Measurements from ENCODE around the gene ARSI.
A peak's percentile ranks its signal among the peaks of the same experiment; 100 is the strongest.

The ARSI gene

DNA sequence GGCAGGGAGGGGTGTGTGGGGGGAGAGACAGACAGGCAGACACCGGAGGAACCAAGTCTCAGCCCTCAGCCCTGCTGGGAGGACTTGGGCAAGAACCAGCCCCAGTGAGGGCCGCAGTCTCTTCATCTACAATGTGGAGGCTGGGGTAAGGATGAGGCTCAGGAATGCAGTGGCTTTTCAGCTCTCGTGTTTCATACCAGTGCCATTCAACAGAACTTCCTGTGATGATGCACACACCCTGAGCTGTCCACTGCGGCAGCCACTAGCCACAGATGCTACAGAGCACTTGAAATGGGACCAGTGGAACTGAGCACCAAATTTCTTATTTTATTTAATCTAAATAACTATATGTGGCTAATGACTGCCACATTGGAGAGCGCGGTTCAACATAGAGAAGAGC lies 23.8 kb downstream of the ARSI start:
- Histone ChIP-seq H3K4me1 (ENCODE audit: control insufficient read depth, insufficient read depth, low read length) (no peaks in the 10 kb centered on the region), H3K4me3 (ENCODE audit: low read depth, low read length) (no peak overlapping the region), H3K9me3 (ENCODE audit: control insufficient read depth, insufficient read depth, low read depth, low read length) (no peaks in the 10 kb centered on the region), H3K27ac (ENCODE audit: extremely low read depth, low read depth, low read length) (no peak overlapping the region), H3K36me3 (ENCODE audit: control insufficient read depth in 2 of 2, insufficient read depth in 1 of 2, low read length in 2 of 2) (no peaks in the 10 kb centered on the region)
- TF ChIP-seq ZNF514 (tag by site-specific recombination; IDR thresholded peaks at IDR 0.05) (no peak), ZBTB17 (tag by site-specific recombination; IDR thresholded peaks at IDR 0.05) (no peak), ZNF555 (tag by site-specific recombination; conservative IDR thresholded peaks at IDR 0.05) (no peak), ZNF510 (tag by site-specific recombination; IDR thresholded peaks at IDR 0.05; ENCODE audit: insufficient replicate concordance) (no peak), ZNF501 (tag by site-specific recombination; IDR thresholded peaks at IDR 0.05) (no peak), RBAK (tag by site-specific recombination; IDR thresholded peaks at IDR 0.05) (no peak), KLF16 (tag by site-specific recombination; IDR thresholded peaks at IDR 0.05) (no peak), ZNF843 (tag by site-specific recombination; IDR thresholded peaks at IDR 0.05) (no peak)
- TF ChIP-seq, protein P1, sequence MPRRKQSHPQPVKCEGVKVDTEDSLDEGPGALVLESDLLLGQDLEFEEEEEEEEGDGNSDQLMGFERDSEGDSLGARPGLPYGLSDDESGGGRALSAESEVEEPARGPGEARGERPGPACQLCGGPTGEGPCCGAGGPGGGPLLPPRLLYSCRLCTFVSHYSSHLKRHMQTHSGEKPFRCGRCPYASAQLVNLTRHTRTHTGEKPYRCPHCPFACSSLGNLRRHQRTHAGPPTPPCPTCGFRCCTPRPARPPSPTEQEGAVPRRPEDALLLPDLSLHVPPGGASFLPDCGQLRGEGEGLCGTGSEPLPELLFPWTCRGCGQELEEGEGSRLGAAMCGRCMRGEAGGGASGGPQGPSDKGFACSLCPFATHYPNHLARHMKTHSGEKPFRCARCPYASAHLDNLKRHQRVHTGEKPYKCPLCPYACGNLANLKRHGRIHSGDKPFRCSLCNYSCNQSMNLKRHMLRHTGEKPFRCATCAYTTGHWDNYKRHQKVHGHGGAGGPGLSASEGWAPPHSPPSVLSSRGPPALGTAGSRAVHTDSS (tag by site-specific recombination; IDR thresholded peaks at IDR 0.05) = no peak
- TF ChIP-seq, protein P2, sequence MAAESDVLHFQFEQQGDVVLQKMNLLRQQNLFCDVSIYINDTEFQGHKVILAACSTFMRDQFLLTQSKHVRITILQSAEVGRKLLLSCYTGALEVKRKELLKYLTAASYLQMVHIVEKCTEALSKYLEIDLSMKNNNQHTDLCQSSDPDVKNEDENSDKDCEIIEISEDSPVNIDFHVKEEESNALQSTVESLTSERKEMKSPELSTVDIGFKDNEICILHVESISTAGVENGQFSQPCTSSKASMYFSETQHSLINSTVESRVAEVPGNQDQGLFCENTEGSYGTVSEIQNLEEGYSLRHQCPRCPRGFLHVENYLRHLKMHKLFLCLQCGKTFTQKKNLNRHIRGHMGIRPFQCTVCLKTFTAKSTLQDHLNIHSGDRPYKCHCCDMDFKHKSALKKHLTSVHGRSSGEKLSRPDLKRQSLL (tag by site-specific recombination; IDR thresholded peaks at IDR 0.05) = no peak
- TF ChIP-seq, protein P3, sequence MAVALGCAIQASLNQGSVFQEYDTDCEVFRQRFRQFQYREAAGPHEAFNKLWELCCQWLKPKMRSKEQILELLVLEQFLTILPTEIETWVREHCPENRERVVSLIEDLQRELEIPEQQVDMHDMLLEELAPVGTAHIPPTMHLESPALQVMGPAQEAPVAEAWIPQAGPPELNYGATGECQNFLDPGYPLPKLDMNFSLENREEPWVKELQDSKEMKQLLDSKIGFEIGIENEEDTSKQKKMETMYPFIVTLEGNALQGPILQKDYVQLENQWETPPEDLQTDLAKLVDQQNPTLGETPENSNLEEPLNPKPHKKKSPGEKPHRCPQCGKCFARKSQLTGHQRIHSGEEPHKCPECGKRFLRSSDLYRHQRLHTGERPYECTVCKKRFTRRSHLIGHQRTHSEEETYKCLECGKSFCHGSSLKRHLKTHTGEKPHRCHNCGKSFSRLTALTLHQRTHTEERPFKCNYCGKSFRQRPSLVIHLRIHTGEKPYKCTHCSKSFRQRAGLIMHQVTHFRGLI (tag by site-specific recombination; IDR thresholded peaks at IDR 0.05) = no peak
- ChIA-PET CTCF (no interaction called here), POLR2A (no interaction called here)

DNA sequence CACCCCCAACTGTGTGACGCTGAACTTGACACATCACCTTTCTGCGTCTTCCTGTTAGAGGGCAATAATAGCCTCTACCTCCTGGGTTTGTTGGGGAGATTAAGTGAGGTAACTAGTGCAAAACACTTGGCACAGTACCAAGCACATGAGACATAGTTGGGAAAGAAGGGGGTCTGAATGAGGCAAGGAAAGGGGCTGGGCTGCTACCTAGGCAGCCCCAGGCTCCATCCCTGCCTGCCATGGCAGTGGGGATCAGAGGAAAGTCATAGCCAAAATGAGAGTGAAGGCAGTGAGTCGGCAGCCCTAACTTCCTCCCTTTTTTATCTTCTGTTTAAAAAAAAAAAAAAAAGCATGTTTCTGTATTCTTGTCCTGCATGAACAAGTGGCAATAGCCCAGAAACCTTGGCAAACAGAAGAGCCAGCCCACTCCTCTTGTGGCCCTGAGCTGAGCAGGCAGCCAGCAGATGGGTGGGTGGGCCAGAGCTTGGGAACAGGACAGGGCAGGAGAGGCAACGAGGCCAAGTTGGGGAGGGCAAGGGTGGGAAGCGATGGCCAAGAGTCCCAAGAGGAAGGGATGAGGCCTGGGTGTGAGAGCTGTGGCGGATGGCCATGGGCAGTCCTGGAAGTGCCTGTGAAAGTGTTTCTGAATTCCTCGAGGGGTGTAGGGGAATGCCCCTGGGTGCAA lies 24.5 kb downstream of the ARSI start:
- no peak for TF ChIP-seq ZNF548 (tag by site-specific recombination; IDR thresholded peaks at IDR 0.05)
- 0 out of 2 replicates have a peak, but pooled peaks have one; percentile 13 for TF ChIP-seq ZFHX2 (tag by site-specific recombination; conservative IDR thresholded peaks at IDR 0.05)
- no peak for TF ChIP-seq ZNF354C (tag by site-specific recombination; IDR thresholded peaks at IDR 0.05; ENCODE audit: borderline replicate concordance, low read depth)
- TF ChIP-seq ZIC2 (tag by site-specific recombination; IDR thresholded peaks at IDR 0.05) = peak; percentile 25; the same call in 1 of the 2 replicates
- Histone ChIP-seq H3K9me3 (ENCODE audit: control insufficient read depth, insufficient read depth, low read depth, low read length) (no peaks in the 10 kb centered on the region), H3K27ac (ENCODE audit: extremely low read depth, low read depth, low read length) (no peak overlapping the region), H3K4me3 (ENCODE audit: low read depth, low read length) (no peak overlapping the region), H3K4me1 (ENCODE audit: control insufficient read depth, insufficient read depth, low read length) (no peaks in the 10 kb centered on the region), H3K36me3 (ENCODE audit: control insufficient read depth in 2 of 2, insufficient read depth in 1 of 2, low read length in 2 of 2) (no peaks in the 10 kb centered on the region)
- POLR2A ChIA-PET = interaction anchor here (0.8 kb wide), 1 partner anchor 10 kb away, joined by 3 read pairs; no protein-coding TSS in a partner anchor
- CTCF ChIA-PET = interaction anchor here (10.4 kb wide), 1 partner anchor 72 kb away, joined by 97 read pairs; no protein-coding TSS in a partner anchor

DNA sequence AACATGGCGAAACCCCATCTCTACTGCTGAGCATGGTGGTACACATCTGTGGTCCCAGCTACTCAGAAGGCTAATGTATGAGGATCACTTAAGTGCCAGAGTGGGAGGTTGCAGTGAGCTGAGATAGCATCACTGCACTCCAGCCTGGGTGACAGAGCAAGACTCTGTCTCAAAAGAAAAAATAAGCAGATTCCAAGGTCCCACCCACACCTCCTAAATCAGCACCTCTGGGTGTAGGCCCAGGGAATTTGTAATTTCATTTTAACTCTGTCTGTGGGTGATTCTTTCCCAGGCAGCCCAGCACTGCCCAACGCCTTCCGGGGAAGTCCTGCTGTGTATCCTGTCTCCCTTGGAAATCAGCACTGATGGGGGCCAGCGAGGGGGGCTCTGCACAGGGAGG lies 25.7 kb downstream of the ARSI start:
- H3K36me3 ChIP-seq (ENCODE audit: control insufficient read depth in 2 of 2, insufficient read depth in 1 of 2, low read length in 2 of 2) = no peaks in the 10 kb centered on the region
- no peaks in the 10 kb centered on the region for H3K4me1 ChIP-seq (ENCODE audit: control insufficient read depth, insufficient read depth, low read length)
- no peak overlapping the region for H3K27ac ChIP-seq (ENCODE audit: extremely low read depth, low read depth, low read length)
- H3K9me3 ChIP-seq (ENCODE audit: control insufficient read depth, insufficient read depth, low read depth, low read length) = no peaks in the 10 kb centered on the region
- no peak overlapping the region for H3K4me3 ChIP-seq (ENCODE audit: low read depth, low read length)
- POLR2A ChIA-PET = interaction anchor here (0.8 kb wide), 1 partner anchor 9 kb away, joined by 3 read pairs; no protein-coding TSS in a partner anchor
- TF ChIP-seq, protein P4, sequence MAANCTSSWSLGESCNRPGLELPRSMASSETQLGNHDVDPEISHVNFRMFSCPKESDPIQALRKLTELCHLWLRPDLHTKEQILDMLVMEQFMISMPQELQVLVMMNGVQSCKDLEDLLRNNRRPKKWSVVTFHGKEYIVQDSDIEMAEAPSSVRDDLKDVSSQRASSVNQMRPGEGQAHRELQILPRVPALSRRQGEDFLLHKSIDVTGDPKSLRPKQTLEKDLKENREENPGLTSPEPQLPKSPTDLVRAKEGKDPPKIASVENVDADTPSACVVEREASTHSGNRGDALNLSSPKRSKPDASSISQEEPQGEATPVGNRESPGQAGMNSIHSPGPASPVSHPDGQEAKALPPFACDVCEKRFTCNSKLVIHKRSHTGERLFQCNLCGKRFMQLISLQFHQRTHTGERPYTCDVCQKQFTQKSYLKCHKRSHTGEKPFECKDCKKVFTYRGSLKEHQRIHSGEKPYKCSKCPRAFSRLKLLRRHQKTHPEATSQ (tag by site-specific recombination; IDR thresholded peaks at IDR 0.05) = no peak
- TF ChIP-seq, protein P5, sequence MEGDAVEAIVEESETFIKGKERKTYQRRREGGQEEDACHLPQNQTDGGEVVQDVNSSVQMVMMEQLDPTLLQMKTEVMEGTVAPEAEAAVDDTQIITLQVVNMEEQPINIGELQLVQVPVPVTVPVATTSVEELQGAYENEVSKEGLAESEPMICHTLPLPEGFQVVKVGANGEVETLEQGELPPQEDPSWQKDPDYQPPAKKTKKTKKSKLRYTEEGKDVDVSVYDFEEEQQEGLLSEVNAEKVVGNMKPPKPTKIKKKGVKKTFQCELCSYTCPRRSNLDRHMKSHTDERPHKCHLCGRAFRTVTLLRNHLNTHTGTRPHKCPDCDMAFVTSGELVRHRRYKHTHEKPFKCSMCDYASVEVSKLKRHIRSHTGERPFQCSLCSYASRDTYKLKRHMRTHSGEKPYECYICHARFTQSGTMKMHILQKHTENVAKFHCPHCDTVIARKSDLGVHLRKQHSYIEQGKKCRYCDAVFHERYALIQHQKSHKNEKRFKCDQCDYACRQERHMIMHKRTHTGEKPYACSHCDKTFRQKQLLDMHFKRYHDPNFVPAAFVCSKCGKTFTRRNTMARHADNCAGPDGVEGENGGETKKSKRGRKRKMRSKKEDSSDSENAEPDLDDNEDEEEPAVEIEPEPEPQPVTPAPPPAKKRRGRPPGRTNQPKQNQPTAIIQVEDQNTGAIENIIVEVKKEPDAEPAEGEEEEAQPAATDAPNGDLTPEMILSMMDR (tag by site-specific recombination; IDR thresholded peaks at IDR 0.05) = no peak
- TF ChIP-seq ZIC2 (tag by site-specific recombination; IDR thresholded peaks at IDR 0.05) (peak; percentile 24; the same call in 1 of the 2 replicates), ZFHX2 (tag by site-specific recombination; conservative IDR thresholded peaks at IDR 0.05) (peak; percentile 37; the same call in 1 of the 2 replicates), EGR2 (tag by site-specific recombination; IDR thresholded peaks at IDR 0.05; ENCODE audit: low read depth) (peak; percentile 67)
- TF ChIP-seq, protein P6, sequence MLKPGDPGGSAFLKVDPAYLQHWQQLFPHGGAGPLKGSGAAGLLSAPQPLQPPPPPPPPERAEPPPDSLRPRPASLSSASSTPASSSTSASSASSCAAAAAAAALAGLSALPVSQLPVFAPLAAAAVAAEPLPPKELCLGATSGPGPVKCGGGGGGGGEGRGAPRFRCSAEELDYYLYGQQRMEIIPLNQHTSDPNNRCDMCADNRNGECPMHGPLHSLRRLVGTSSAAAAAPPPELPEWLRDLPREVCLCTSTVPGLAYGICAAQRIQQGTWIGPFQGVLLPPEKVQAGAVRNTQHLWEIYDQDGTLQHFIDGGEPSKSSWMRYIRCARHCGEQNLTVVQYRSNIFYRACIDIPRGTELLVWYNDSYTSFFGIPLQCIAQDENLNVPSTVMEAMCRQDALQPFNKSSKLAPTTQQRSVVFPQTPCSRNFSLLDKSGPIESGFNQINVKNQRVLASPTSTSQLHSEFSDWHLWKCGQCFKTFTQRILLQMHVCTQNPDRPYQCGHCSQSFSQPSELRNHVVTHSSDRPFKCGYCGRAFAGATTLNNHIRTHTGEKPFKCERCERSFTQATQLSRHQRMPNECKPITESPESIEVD (tag by site-specific recombination; IDR thresholded peaks at IDR 0.05) = no peak
- TF ChIP-seq, protein P7, sequence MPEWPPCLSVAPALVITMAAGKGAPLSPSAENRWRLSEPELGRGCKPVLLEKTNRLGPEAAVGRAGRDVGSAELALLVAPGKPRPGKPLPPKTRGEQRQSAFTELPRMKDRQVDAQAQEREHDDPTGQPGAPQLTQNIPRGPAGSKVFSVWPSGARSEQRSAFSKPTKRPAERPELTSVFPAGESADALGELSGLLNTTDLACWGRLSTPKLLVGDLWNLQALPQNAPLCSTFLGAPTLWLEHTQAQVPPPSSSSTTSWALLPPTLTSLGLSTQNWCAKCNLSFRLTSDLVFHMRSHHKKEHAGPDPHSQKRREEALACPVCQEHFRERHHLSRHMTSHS (tag by site-specific recombination; IDR thresholded peaks at IDR 0.05) = no peak
- CTCF ChIA-PET = interaction anchor here (10.4 kb wide), 1 partner anchor 74 kb away, joined by 97 read pairs; no protein-coding TSS in a partner anchor

Data from HEK293 (cell line).